HepG2 (cell line): ENCODE data around the gene CEACAM5. TPM values are rescaled to one million over a fixed set of nuclear protein-coding genes. Genes with fewer than 3 reads are reported as not detected.

Experiments
- ATAC-seq: fragments of 200-7000 bp; cut with Tn5 transposase; 3 replicates; pipeline ENCODE4 v1.9.1; 2020; ENCODE audit warnings: mild to moderate bottlenecking, moderate library complexity
- BruUV-seq: library from RNA; stranded (reverse); fragments of 400-500 nt; replicated peaks from 2 replicates; lab custom pipeline; 2021; lab: Mats Ljungman, UMichigan
- CTCF ChIA-PET: fragments of 300-600 bp; formaldehyde crosslinking; extraction: SDS; loops from one replicate; lab custom pipeline; 2021; ENCODE audit warnings: low total read pairs, inconsistent platforms, low intra/inter-chr PET ratio; lab: Yijun Ruan, JAX
- POLR2A ChIA-PET: fragments of 350-600 bp; sonication (Branson Sonifier 250); formaldehyde crosslinking; loops from one replicate; lab custom pipeline; 2020; ENCODE audit warnings: antibody characterized with exemption, inconsistent platforms; lab: Yijun Ruan, JAX
- DNase-seq: peaks from one replicate; pipeline ENCODE4 v3.0.0-alpha.2; 2015; ENCODE audit warnings: low spot score
- FAIRE-seq: peaks from 3 replicates; lab custom pipeline; 2011; peaks lifted over from hg19 to GRCh38; lab: Jason Lieb, UNC
- H2AFZ ChIP-seq: one replicate; pipeline ENCODE4 v1.6.1; 2011; ENCODE audit warnings: low read length, inconsistent platforms
- H3K27ac ChIP-seq: fragments of 300-600 bp; 3 replicates; pipeline ENCODE4 v1.8.0; 2011; ENCODE audit warnings: mixed run types, mild to moderate bottlenecking, mixed read lengths, low read length, inconsistent platforms; ENCODE audit not compliant: insufficient read depth; ENCODE audit errors: extremely low read length
- H3K27me3 ChIP-seq, 2 experiments: fragments of 200-600 bp in 1 of 2; 2 replicates in 1 of 2; 3 replicates in 1 of 2; pipeline versions ENCODE4 v1.6.0 to v1.8.0; 2011; ENCODE audit warnings: low read length in 2 of 2, mild to moderate bottlenecking in 2 of 2, moderate library complexity in 2 of 2, inconsistent platforms in 1 of 2; ENCODE audit not compliant: insufficient read depth in 2 of 2, control insufficient read depth in 1 of 2
- H3K36me3 ChIP-seq, 2 experiments: fragments of 200-600 bp in 1 of 2; replicated peaks in 1 of 2; 2 replicates in 1 of 2; 3 replicates in 1 of 2; pipeline versions ENCODE4 v1.5.1 to v1.8.0; 2011; ENCODE audit warnings: low read length in 2 of 2, inconsistent platforms in 1 of 2; ENCODE audit not compliant: insufficient read depth in 2 of 2, control insufficient read depth in 1 of 2
- H3K4me1 ChIP-seq: 2 replicates; pipeline ENCODE4 v1.5.1; 2012; ENCODE audit warnings: low read length, inconsistent platforms; ENCODE audit not compliant: insufficient read depth
- H3K4me2 ChIP-seq: 2 replicates; pipeline ENCODE4 v1.6.0; 2011; ENCODE audit warnings: low read depth, low read length, inconsistent platforms
- H3K4me3 ChIP-seq, 3 experiments: fragments of 200-600 bp in 1 of 3; sonication (generic), shearing (Covaris generic) in 1 of 3; replicated peaks in 1 of 3; 2 replicates each; pipeline ENCODE4 v1.5.1; 2011 to 2016; ENCODE audit warnings: low read length in 3 of 3, inconsistent platforms in 2 of 3, low read depth in 2 of 3, mild to moderate bottlenecking in 2 of 3, control low read depth in 1 of 3, mixed read lengths in 1 of 3; ENCODE audit not compliant: insufficient read depth in 1 of 3
- H3K79me2 ChIP-seq: one replicate; pipeline ENCODE4 v1.6.1; 2011; ENCODE audit warnings: low read length, inconsistent platforms; ENCODE audit not compliant: insufficient read depth
- H3K9ac ChIP-seq: 2 replicates; pipeline ENCODE4 v1.6.0; 2011; ENCODE audit warnings: mild to moderate bottlenecking, low read depth, low read length, inconsistent platforms; ENCODE audit not compliant: insufficient read depth
- H3K9me3 ChIP-seq: 2 replicates; pipeline ENCODE4 v1.5.1; 2012; ENCODE audit warnings: mild to moderate bottlenecking, low read length
- H4K20me1 ChIP-seq: 2 replicates; pipeline ENCODE4 v1.6.0; 2011; ENCODE audit warnings: inconsistent platforms, mild to moderate bottlenecking, low read length, moderate library complexity; ENCODE audit not compliant: insufficient read depth
- CBX5 ChIP-seq: sonication (generic); formaldehyde crosslinking; IDR thresholded peaks from 2 replicates; pipeline ENCODE4 v1.4.0; 2020; ENCODE audit warnings: missing genetic modification reagents, borderline replicate concordance
- FOSL1 ChIP-seq: sonication (generic); formaldehyde crosslinking; IDR thresholded peaks from 2 replicates; pipeline ENCODE4 v1.9.0; 2021; ENCODE audit warnings: missing genetic modification reagents, borderline replicate concordance
- PHF20 ChIP-seq: sonication (generic); formaldehyde crosslinking; IDR thresholded peaks from 2 replicates; pipeline ENCODE4 v1.5.0; 2020; ENCODE audit warnings: mild to moderate bottlenecking, missing genetic modification reagents
- RCOR2 ChIP-seq: IDR thresholded peaks from 2 replicates; pipeline ENCODE4 v1.6.1; 2016; ENCODE audit warnings: missing biosample characterization, missing genetic modification reagents
- XBP1 ChIP-seq: sonication (generic); formaldehyde crosslinking; IDR thresholded peaks from 2 replicates; pipeline ENCODE4 v1.5.0; 2020; ENCODE audit warnings: missing genetic modification reagents
- ZBTB26 ChIP-seq: IDR thresholded peaks from 2 replicates; pipeline ENCODE4 v1.6.1; 2016; ENCODE audit warnings: missing compliant biosample characterization, missing genetic modification reagents, borderline replicate concordance
- ZKSCAN1 ChIP-seq: fragments of 150-350 bp; IDR thresholded peaks from 2 replicates; pipeline ENCODE4 v1.6.1; 2014; ENCODE audit warnings: low read length
- ZNF326 ChIP-seq: sonication (generic); formaldehyde crosslinking; IDR thresholded peaks from 2 replicates; pipeline ENCODE4 v1.4.0; 2020; ENCODE audit warnings: missing genetic modification reagents, borderline replicate concordance
- ZNF652 ChIP-seq: IDR thresholded peaks from 2 replicates; pipeline ENCODE4 v1.6.1; 2016; ENCODE audit warnings: low read depth, borderline replicate concordance
- ZNF7 ChIP-seq: IDR thresholded peaks from 2 replicates; pipeline ENCODE4 v1.6.1; 2016; ENCODE audit warnings: missing biosample characterization, missing genetic modification reagents
- ZNF761 ChIP-seq: sonication (generic); formaldehyde crosslinking; conservative IDR thresholded peaks from 2 replicates; pipeline ENCODE4 v1.4.0; 2020; ENCODE audit warnings: mild to moderate bottlenecking, missing genetic modification reagents
- ZNF839 ChIP-seq: sonication (generic); formaldehyde crosslinking; IDR thresholded peaks from 2 replicates; pipeline ENCODE4 v1.4.0; 2020; ENCODE audit warnings: missing genetic modification reagents, mild to moderate bottlenecking, borderline replicate concordance
- WGBS: methylation state at CpG from one replicate; pipeline ENCODE4 v1.1.6; 2017; ENCODE audit warnings: low lambda C conversion rate; 5-methylcytosine and 5-hydroxymethylcytosine counted together
- in situ Hi-C: cut with HindIII; loops from 2 replicates; pipeline ENCODE4 v1.10.0; 2017; ENCODE audit warnings: low pct_unique_long_range_greater_than_20kb; ENCODE audit not compliant: extremely low pct_ligation_motif_present
- intact Hi-C: fragments of 100-400 bp; cut with micrococcal nuclease; formaldehyde crosslinking; loops from one replicate; pipeline ENCODE4 v1.10.0; 2022; ENCODE audit not compliant: unreplicated experiment
- polyA plus RNA-seq, 8 experiments: library from polyadenylated mRNA; depleted of rRNA in 3 of 8; stranded (reverse) in 7 of 8; unstranded in 1 of 8; fragments of >200 nt; fragmentation: Illumina TruSeq in 4 of 8; extraction: Trizol in 4 of 8; gene quantifications; 2 replicates each; pipeline versions ENCODE4 v1.2.1 to v1.2.3, GENCODE V29; 2011 to 2016; ENCODE audit warnings: low read depth in 4 of 8, missing spikeins in 1 of 8, mixed read lengths in 1 of 8; ENCODE audit not compliant: insufficient read depth in 1 of 8
- total RNA-seq, 5 experiments: library from RNA; depleted of rRNA; stranded (reverse); fragments of >200 nt; fragmentation: Illumina TruSeq; extraction: Trizol; gene quantifications; 2 replicates each; pipeline ENCODE4 v1.2.3, GENCODE V29; 2016; ENCODE audit warnings: low read depth in 1 of 5
- TF ChIP-seq, protein P1 (sequence below): sonication (generic); formaldehyde crosslinking; IDR thresholded peaks from 2 replicates; pipeline ENCODE4 v1.8.1; 2023; ENCODE audit warnings: missing genetic modification reagents, inconsistent platforms, borderline replicate concordance

The CEACAM5 gene
- total and polyA plus RNA-seq, 2 of the 13 experiments (the other 11 are each of a cell fraction or from before 2014, with no cell fraction given), result not detected

GRCh38 chr19:41769608-41770007 is 61.2 kb downstream of the CEACAM5 start:
- H3K27me3 ChIP-seq, result 0 out of 5 replicates have a peak, but pooled peaks cover 1 to 6% of the 10 kb centered on the region in 2 experiments
- H3K9me3 ChIP-seq, result no peaks in the 10 kb centered on the region
- BruUV-seq, result no TSS peak
- TF ChIP-seq XBP1 (CRISPR knock-in tag) (no peak), ZNF7 (CRISPR knock-in tag) (no peak), ZNF761 (CRISPR knock-in tag) (no peak), ZNF839 (CRISPR knock-in tag) (no peak), CBX5 (CRISPR knock-in tag) (no peak), PHF20 (CRISPR knock-in tag) (no peak), ZNF652 (CRISPR knock-in tag) (no peak), FOSL1 (no peak), ZKSCAN1 (no peak), RCOR2 (CRISPR knock-in tag) (no peak), ZBTB26 (CRISPR knock-in tag) (no peak), ZNF326 (CRISPR knock-in tag) (no peak)
- TF ChIP-seq, protein P1, sequence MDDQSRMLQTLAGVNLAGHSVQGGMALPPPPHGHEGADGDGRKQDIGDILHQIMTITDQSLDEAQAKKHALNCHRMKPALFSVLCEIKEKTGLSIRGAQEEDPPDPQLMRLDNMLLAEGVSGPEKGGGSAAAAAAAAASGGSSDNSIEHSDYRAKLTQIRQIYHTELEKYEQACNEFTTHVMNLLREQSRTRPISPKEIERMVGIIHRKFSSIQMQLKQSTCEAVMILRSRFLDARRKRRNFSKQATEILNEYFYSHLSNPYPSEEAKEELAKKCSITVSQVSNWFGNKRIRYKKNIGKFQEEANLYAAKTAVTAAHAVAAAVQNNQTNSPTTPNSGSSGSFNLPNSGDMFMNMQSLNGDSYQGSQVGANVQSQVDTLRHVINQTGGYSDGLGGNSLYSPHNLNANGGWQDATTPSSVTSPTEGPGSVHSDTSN (CRISPR knock-in tag), result no peak
- H3K27ac ChIP-seq, result no peak overlapping the region
- no peaks in the 10 kb centered on the region for H3K36me3 ChIP-seq
- POLR2A ChIA-PET, result no interaction called here
- no peaks in the 10 kb centered on the region for H3K79me2 ChIP-seq
- FAIRE-seq (no peak), ATAC-seq (no peak), DNase-seq (no peak)
- no peaks in the 10 kb centered on the region for H3K4me1 ChIP-seq
- intact Hi-C loops (no loop called here), in situ Hi-C loops (no loop called here)
- H3K9ac ChIP-seq, result no peak overlapping the region
- WGBS, result 13% methylated on average over 4 of the region's 4 CpGs
- H3K4me3 ChIP-seq, result no peak overlapping the region
- no peak overlapping the region for H2AFZ ChIP-seq
- CTCF ChIA-PET, result no interaction called here
- no peak overlapping the region for H3K4me2 ChIP-seq
- no peaks in the 10 kb centered on the region for H4K20me1 ChIP-seq
